CD14-positive monocyte (primary cell): ENCODE results near the gene KYNU. TPM values are rescaled to one million over a fixed set of nuclear protein-coding genes. Genes with fewer than 3 reads are reported as not detected.
A peak's percentile ranks its signal among the peaks of the same experiment; 100 is the strongest.

Experiments used
- DNase-seq, 3 donors: peaks; one replicate each; pipeline ENCODE4 v3.0.0-alpha.2; 2011 to 2022
- H2AFZ ChIP-seq: 2 replicates; pipeline ENCODE4 v1.6.0; 2012; ENCODE audit warnings: mild to moderate bottlenecking, low read depth, low read length, inconsistent platforms; ENCODE audit not compliant: insufficient read depth, poor library complexity, severe bottlenecking
- H3K27ac ChIP-seq, 2 donors: 1 replicate in 1 of 2; 2 replicates in 1 of 2; pipeline ENCODE4 v1.5.1; 2012 to 2013; ENCODE audit warnings: low read length in 2 of 2, control low read depth in 1 of 2, inconsistent platforms in 1 of 2, low read depth in 1 of 2, mild to moderate bottlenecking in 1 of 2
- H3K27me3 ChIP-seq, 2 donors: one replicate each; pipeline versions ENCODE4 v1.6.0 to v1.6.1; 2011 to 2013; ENCODE audit warnings: low read length in 2 of 2; ENCODE audit not compliant: control insufficient read depth in 2 of 2, insufficient read depth in 2 of 2
- H3K36me3 ChIP-seq, 2 donors: replicated peaks in 1 of 2; 1 replicate in 1 of 2; 2 replicates in 1 of 2; pipeline versions ENCODE4 v1.5.1 to v1.6.1; 2012 to 2013; ENCODE audit warnings: low read length in 2 of 2, control low read depth in 1 of 2, inconsistent platforms in 1 of 2, mild to moderate bottlenecking in 1 of 2; ENCODE audit not compliant: insufficient read depth in 2 of 2, control insufficient read depth in 1 of 2
- H3K4me1 ChIP-seq, 2 donors: 1 replicate in 1 of 2; 2 replicates in 1 of 2; pipeline versions ENCODE4 v1.5.1 to v1.6.1; 2012 to 2013; ENCODE audit warnings: low read length in 2 of 2, control low read depth in 1 of 2, inconsistent platforms in 1 of 2, mild to moderate bottlenecking in 1 of 2, moderate library complexity in 1 of 2; ENCODE audit not compliant: insufficient read depth in 2 of 2, control insufficient read depth in 1 of 2
- H3K4me2 ChIP-seq: replicated peaks from 2 replicates; pipeline ENCODE3; 2012; ENCODE audit warnings: low read length, moderate library complexity, mild to moderate bottlenecking; ENCODE audit not compliant: poor library complexity, severe bottlenecking; ENCODE audit errors: extremely low read depth
- H3K4me3 ChIP-seq, 3 experiments: fragments of 200-600 bp in 1 of 3; sonication (generic) in 1 of 3; replicated peaks in 1 of 3; 1 replicate in 2 of 3; 2 replicates in 1 of 3; pipeline ENCODE4 v1.5.1; 2011 to 2013; ENCODE audit warnings: low read length in 3 of 3, mild to moderate bottlenecking in 3 of 3, control low read depth in 2 of 3, low read depth in 2 of 3, inconsistent platforms in 1 of 3, moderate library complexity in 1 of 3
- H3K79me2 ChIP-seq: 2 replicates; pipeline ENCODE4 v1.6.0; 2012; ENCODE audit warnings: mild to moderate bottlenecking, control low read depth, inconsistent platforms, low read length, moderate library complexity; ENCODE audit not compliant: insufficient read depth
- H3K9ac ChIP-seq: 2 replicates; pipeline ENCODE4 v1.6.0; 2017; ENCODE audit warnings: low read length, mild to moderate bottlenecking; ENCODE audit not compliant: insufficient read depth, poor library complexity, severe bottlenecking
- H3K9me3 ChIP-seq, 2 donors: replicated peaks in 1 of 2; 1 replicate in 1 of 2; 2 replicates in 1 of 2; pipeline versions ENCODE4 v1.5.1 to v1.6.1; 2012 to 2013; ENCODE audit warnings: low read length in 2 of 2, control low read depth in 1 of 2; ENCODE audit not compliant: control insufficient read depth in 1 of 2, insufficient read depth in 1 of 2
- H4K20me1 ChIP-seq: 2 replicates; pipeline ENCODE4 v1.6.0; 2012; ENCODE audit warnings: mild to moderate bottlenecking, low read length, control low read depth, moderate library complexity; ENCODE audit not compliant: insufficient read depth
- H3K27ac Mint-ChIP-seq, 7 donors: one replicate each; pipeline ENCODE4 v1.8.0; 2020; ENCODE audit warnings: mild to moderate bottlenecking in 7 of 7, mixed read lengths in 7 of 7, moderate library complexity in 6 of 7, inconsistent platforms in 2 of 7
- H3K27me3 Mint-ChIP-seq, 3 donors: one replicate each; pipeline ENCODE4 v1.8.0; 2021 to 2022; ENCODE audit warnings: low read depth in 3 of 3, mild to moderate bottlenecking in 3 of 3, mixed read lengths in 3 of 3, moderate library complexity in 3 of 3, inconsistent platforms in 1 of 3
- H3K36me3 Mint-ChIP-seq, 2 donors: one replicate each; pipeline ENCODE4 v1.8.0; 2020; ENCODE audit warnings: mixed read lengths in 2 of 2, inconsistent platforms in 1 of 2, mild to moderate bottlenecking in 1 of 2
- H3K4me1 Mint-ChIP-seq: one replicate; pipeline ENCODE4 v1.8.0; 2020; ENCODE audit warnings: mild to moderate bottlenecking, mixed read lengths
- H3K4me3 Mint-ChIP-seq, 2 donors: one replicate each; pipeline ENCODE4 v1.8.0; 2020; ENCODE audit warnings: mild to moderate bottlenecking in 2 of 2, mixed read lengths in 2 of 2, moderate library complexity in 1 of 2
- H3K9me3 Mint-ChIP-seq, 7 donors: one replicate each; pipeline ENCODE4 v1.8.0; 2020 to 2022; ENCODE audit warnings: mixed read lengths in 7 of 7, mild to moderate bottlenecking in 6 of 7, moderate library complexity in 6 of 7, inconsistent platforms in 2 of 7
- CTCF ChIP-seq: fragments of 200-600 bp; IDR thresholded peaks from one replicate; pipeline ENCODE4 v1.8.0; 2022; ENCODE audit warnings: antibody characterized with exemption, mild to moderate bottlenecking
- WGBS: methylation state at CpG from one replicate; pipeline ENCODE4 v1.1.5; 2013; ENCODE audit warnings: missing lambda C conversion rate; ENCODE audit not compliant: insufficient coverage; 5-methylcytosine and 5-hydroxymethylcytosine counted together
- intact Hi-C, 2 donors: fragments of 100-400 bp; cut with micrococcal nuclease; formaldehyde crosslinking; loops; one replicate each; pipeline versions ENCODE4 v1.15.0 to v1.15.1; 2023
- polyA plus RNA-seq, 3 donors: library from polyadenylated mRNA; depleted of rRNA in 1 of 3; unstranded in 2 of 3; stranded (reverse) in 1 of 3; fragments of 300-500 nt in 2 of 3; fragments of >200 nt in 1 of 3; fragmentation: Illumina TruSeq in 2 of 3; gene quantifications; 1 replicate in 2 of 3; 2 replicates in 1 of 3; pipeline ENCODE4 v1.2.3, GENCODE V29; 2012 to 2021

KYNU gene
- polyA plus RNA-seq, 3 donors = 40.7 to 132 (median 131) TPM

GRCh38 chr2:143081616-143082015, 204.2 kb downstream of the KYNU start:
- Histone ChIP-seq H3K4me2 (no peak overlapping the region), H2AFZ (no peak overlapping the region), H3K27ac (no peak overlapping the region), H3K4me3 (no peak overlapping the region), H4K20me1 (no peaks in the 10 kb centered on the region), H3K9me3 (no peaks in the 10 kb centered on the region), H3K9ac (no peak overlapping the region), H3K36me3 (no peaks in the 10 kb centered on the region), H3K4me1 (peaks cover 18 to 19% of the 10 kb centered on the region in 2 donors), H3K79me2 (no peaks in the 10 kb centered on the region), H3K27me3 (no peaks in the 10 kb centered on the region)
- H3K4me1 Mint-ChIP-seq = peaks cover 19% of the 10 kb centered on the region
- no peaks in the 10 kb centered on the region for H3K27me3 Mint-ChIP-seq
- peak in 1 of 3 donors; percentile 26 for DNase-seq
- no peaks in the 10 kb centered on the region for H3K9me3 Mint-ChIP-seq
- no peaks in the 10 kb centered on the region for H3K36me3 Mint-ChIP-seq
- TF ChIP-seq CTCF = no peak
- H3K4me3 Mint-ChIP-seq = no peak overlapping the region
- intact Hi-C loops = no loop called here
- 100% methylated on average over 1 of the region's 1 CpG for WGBS
- H3K27ac Mint-ChIP-seq = no peak overlapping the region

- Histone ChIP-seq H3K4me3 (peak overlapping the region in 1 of 3 experiments; percentile 53), H3K4me1 (peaks cover 18 to 19% of the 10 kb centered on the region in 2 donors), H4K20me1 (no peaks in the 10 kb centered on the region), H3K79me2 (no peaks in the 10 kb centered on the region), H3K9me3 (no peaks in the 10 kb centered on the region), H2AFZ (no peak overlapping the region), H3K27ac (peak overlapping the region in 1 of 2 donors; percentile 83), H3K36me3 (no peaks in the 10 kb centered on the region), H3K9ac (peak overlapping the region; percentile 17), H3K27me3 (no peaks in the 10 kb centered on the region), H3K4me2 (peak overlapping the region; percentile 52)
- peaks cover 21% of the 10 kb centered on the region for H3K4me1 Mint-ChIP-seq
- no peaks in the 10 kb centered on the region for H3K27me3 Mint-ChIP-seq
- intact Hi-C loops = no loop called here
- TF ChIP-seq CTCF = no peak
- H3K27ac Mint-ChIP-seq = peak overlapping the region; percentile 81 to 93 (median 86)
- no peaks in the 10 kb centered on the region for H3K36me3 Mint-ChIP-seq
- WGBS = 0% methylated on average over 2 of the region's 2 CpGs
- peaks cover 0 to 2% (median 0%) of the 10 kb centered on the region in 7 donors for H3K9me3 Mint-ChIP-seq
- peak overlapping the region in 1 of 2 donors; percentile 39 for H3K4me3 Mint-ChIP-seq
- peak; percentile 85 to 95 (median 90) for DNase-seq
Observed at GRCh38 chr2:143083636-143084035, 206.2 kb downstream of the KYNU start.
